SIG-M5 treated with dmso at 0.1 percent for 504 hours (cell line): ENCODE measurements around the gene CDH13.

Experiments
- DNase-seq: peaks from one replicate; lab custom pipeline; 2025; ENCODE audit not compliant: unreplicated experiment; lab: John Stamatoyannopoulos, UW

CDH13 gene

DNA sequence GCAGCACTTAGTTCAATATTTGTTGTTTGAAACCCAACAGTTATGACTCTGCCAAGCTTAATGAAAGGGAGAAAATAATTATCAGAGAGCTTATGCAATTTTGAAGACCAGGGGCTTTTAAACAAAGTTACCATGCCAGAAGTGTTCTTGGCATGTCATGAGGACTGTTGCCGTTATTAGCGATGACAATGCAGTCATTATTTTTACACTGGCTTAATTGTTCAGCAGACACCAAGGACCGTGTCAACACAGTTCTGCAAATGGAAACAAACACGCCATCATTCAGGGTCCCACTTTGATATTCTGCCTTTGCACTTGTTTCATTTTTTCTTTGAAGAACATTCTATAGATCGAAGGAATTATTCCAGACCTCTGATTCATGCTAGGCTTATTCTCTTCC is 518.5 kb downstream of the CDH13 start:
- no peak for DNase-seq

DNA sequence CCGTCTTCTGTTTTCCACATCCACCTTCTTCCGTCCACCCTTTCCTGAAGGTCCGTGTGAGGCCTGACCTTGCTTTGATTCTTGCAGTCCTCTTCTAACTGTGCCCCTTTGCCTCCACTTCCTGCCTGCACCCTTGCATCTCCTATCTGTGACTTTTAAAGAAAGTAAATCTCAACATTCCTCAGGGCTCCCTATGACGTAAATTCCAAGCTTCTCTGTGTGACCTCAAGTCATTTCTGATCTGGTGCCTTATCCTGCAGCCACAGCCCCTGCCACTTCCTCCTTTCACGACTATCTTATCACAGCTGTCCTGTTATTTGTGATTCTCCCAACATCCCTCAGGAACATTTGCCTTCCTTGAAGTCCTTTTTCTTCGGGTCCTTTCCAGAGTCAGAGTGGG is 520.5 kb downstream of the CDH13 start:
- DNase-seq: no peak

DNA sequence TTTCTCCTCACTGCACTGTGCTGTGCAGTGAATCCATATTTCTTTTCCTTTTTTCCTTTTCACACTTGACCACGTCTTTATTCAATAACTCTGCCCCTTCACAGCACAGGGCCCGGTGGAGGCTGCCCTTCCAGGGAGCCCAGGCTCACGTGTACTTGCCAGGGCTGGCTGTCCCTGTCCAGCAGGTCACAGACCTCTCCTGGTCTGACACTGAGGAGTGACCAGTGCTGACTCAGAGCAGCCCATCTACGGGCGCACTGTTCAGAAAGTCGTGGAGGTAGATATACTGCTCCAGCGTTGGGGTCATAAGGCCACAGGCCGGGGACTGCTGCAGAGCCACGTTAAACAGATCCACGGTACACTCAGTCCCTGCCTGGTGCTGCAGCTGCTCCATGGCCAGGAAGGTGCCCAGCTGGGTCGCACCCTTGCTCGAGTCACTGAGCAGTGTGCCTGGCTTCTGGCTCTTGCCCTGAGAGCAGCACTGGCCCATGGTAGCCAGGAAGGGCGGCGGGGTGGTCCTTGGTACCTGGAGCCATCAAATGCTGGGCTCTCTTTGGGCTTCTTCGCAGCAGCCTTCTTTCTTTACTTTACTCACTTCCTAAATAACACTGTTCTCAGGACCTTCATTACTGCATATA is 531.7 kb downstream of the CDH13 start:
- no peak for DNase-seq

DNA sequence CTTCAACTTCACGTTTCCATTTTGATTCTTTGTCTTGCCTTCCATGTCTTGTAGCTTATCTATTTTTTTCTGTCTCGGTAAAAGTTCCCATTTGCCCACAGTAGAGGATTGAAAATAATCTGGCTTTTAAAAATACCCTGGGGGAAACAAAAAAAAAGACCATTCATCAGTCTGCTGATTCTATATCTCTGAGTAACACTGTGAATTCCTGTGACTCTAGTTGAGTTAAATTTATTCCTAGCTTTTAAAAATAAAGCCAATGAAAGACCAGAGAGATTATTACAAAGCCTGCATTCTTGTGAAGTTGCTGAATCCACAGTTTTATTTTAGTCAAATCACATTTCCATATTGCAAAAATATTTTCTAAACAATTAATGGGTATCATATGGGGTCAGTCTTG is 532.3 kb downstream of the CDH13 start:
- DNase-seq: no peak

DNA sequence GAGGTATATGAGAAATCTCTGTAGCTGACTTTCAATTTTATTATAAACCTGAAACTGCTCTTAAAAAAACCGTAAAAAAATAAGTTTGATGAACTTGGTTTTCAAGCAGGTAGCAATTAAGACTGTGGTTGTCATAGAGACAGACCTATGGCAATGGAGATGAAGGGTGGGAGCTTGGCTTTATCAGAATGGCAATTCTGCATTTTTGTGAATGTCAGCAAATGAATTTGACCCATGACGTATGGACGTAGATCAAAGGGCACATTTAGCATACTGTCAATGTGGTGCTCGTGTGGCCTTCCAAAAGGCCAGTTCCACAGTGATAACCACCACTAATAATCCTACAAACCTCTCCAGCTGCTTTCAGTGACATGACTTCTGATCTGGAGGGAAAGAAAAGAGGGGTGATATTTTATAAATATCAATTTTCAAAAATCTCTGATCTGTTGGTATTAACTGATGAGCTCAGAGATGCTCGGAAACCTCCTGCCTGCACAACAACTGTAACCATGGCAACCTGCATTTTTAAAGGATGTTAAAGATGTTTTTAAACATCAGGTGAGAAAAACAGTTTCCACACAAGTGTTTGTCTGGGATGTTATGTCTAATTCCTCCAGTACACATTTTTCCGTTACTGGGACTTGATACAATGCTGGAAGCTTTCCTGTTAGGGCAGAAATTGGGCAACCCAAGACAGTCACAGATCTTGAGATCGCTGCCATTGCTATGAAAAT is 533.7 kb downstream of the CDH13 start:
- no peak for DNase-seq

DNA sequence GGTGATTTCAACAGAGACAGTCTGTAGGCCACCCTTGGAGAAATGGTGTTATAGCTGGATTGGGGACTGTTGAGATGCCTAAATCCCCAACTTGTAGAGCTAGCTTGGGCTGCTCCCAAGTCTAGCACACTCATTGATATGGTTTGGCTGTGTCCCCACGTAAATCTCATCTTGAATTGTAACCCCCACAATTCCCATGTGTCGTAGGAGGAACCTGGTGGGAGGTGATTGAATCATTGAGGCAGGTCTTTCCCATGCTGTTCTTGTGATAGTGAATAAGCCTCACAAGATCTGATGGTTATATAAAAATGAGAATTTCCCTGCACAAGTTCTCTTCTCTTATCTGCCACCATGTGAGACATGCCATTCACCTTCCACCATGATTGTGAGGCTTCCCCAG is 536.0 kb downstream of the CDH13 start:
- DNase-seq: no peak

- no peak for DNase-seq
Measured at GRCh38 chr16:83164816-83165215, 538.0 kb downstream of the CDH13 start.

- DNase-seq: no peak
Measured at GRCh38 chr16:83171396-83171795, 544.6 kb downstream of the CDH13 start.

GRCh38 chr16:83174671-83175070 is 547.9 kb downstream of the CDH13 start:
- no peak for DNase-seq

DNA sequence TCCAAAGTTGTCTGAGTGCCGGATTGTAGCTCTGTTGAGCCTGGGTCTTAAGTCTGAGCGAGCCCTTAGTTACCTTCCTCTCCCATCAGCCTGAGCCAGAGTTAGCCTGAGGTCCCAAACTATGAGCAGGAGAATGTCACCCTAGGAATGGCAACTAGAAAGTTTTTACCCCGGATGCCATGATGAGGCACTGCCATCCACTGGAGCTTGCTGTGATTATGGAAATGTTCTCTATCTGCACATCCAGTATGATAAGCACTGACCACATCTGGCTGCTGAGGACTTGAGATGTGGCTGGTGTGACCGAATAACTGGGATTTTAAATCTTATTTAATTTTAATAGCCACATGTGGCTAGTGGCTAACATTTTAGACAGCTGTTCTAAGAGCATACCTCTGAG is 550.0 kb downstream of the CDH13 start:
- no peak for DNase-seq

- no peak for DNase-seq
Measured at GRCh38 chr16:83185902-83186301, 559.1 kb downstream of the CDH13 start.

DNA sequence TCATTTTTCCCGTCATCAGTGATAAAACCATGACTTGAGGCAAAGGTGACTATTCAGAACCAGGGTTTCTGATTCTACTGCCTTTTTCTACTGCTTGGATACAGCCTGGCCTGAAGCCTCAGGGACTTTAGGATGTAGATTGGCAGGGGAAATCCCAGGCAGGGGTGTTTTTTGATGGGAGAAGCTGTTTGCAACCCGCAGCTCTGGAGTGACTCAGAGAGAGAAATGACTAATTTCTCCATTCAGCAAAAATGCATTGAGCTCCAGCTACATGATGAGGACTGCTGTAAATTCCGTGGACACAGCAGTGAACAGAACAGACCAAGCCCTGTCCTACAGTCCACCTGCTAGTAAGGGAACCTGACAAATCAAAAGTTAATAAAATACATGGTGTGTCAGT is 560.6 kb downstream of the CDH13 start:
- no peak for DNase-seq

- DNase-seq: no peak
Measured at GRCh38 chr16:83196796-83197195, 570.0 kb downstream of the CDH13 start.

DNA sequence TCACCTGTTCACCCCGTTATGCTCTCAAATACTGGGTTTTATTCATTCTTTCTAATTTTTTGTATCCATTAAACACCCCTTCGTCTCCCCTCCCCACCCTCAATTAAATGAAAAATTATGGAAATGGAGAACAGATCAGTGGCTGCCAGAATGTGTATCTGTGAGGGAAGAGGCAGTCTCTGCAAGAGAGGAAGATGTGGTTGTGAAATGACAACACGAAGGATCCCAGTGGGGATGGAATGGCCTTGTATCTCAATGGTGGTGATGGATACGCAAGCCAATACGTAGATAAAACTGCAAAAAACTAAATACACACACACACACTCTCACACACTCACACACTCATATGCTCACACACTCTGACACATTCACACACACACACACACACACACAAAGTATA is 570.7 kb downstream of the CDH13 start:
- DNase-seq: no peak

DNA sequence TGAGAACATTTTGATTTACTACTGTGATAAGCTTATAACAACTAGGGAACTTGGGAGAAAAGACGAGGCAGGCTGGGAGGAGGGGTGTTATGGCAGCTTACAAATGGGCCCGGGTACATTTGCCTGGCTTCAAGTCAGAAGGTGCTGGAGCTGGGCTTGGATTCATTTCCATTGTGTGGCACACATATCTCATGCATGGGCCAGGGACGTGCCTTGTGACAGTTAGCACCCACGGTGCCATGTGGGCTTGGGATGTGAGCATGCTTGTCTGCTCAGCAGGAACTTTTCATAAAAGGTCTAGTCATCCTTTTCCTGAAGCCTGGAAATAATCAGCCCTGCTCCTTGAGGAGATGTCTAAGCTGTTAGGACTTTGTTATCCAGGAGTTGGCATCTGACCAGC is 572.2 kb downstream of the CDH13 start:
- no peak for DNase-seq

GRCh38 chr16:83200005-83200779 is 573.4 kb downstream of the CDH13 start:
- DNase-seq: no peak

DNA sequence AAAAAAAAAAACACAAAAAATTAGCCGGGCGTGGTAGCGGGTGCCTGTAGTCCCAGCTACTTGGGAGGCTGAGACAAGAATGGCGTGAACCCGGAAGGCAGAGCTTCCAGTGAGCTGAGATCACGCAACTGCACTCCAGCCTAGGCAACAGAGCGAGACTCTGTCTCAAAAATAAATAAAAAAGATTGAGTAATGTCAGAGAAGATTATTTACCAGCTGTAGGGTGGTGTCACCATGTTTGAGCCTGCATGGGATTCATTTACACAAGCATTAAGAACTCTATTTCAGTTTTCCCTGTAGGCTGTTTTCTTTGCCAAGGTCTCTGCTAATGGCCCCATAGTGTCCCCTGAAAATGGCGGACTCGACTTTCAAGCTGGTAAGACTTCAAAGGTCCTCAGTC is 575.0 kb downstream of the CDH13 start:
- no peak for DNase-seq

DNA sequence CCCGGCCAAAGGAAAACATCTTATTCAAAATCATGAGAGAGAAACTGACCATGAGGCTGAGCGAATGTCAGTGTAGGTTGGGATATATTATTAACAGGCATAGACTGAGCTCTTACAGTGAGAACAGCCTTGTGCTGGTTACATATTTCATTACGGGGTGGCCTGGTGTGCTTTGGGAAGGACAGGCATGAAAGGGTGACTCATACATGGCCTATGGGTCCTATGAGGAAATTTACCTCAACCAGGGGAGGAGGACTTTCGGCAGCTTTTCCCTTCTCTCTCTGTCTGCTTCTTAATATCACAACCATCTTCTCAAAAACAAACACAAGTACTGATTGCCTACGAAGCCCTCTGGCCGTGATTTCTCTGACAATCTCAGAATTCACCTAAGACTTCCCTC is 579.1 kb downstream of the CDH13 start:
- no peak for DNase-seq

DNA sequence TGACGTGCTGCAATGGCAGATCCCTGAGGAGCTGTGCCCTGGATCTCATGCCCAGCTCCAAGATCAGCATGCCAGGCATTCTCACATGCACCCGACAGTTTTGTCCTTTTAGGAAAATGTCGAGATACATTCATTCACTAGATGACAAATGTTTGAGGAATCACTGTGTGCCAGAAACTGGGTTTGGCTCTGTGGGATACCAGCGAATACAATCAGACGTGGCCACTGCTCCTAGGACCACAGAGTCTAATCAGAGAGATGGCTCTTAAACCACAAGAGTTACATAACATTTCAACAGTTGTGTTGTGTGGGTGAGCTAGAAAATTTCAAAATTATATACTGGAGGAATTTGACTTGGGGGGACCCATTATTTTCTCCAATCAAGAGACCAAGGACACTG is 579.7 kb downstream of the CDH13 start:
- DNase-seq: no peak

- no peak for DNase-seq
Measured at GRCh38 chr16:83211711-83212110, 584.9 kb downstream of the CDH13 start.

GRCh38 chr16:83212301-83212841 is 585.6 kb downstream of the CDH13 start:
- no peak for DNase-seq

GRCh38 chr16:83214671-83215070 is 587.9 kb downstream of the CDH13 start:
- DNase-seq: no peak
